Measurements from ENCODE around the gene CCDC192.
"Not testable (repeated sequence)": the region's sequence is repeated elsewhere in the genome, so short reads cannot be mapped to it uniquely, and the experiment has no call there.

Gene CCDC192

GRCh38 chr5:127702926-127703561, at the start of gene CCDC192:
CCDC192 (plus strand) TSS chr5:127703391; CDS start chr5:127703446, 55 bp downstream.
- peak; percentile 46 for DNase-seq

GRCh38 chr5:127656825-127657224, 46.4 kb upstream of the CCDC192 start:
- DNase-seq = no peak

- DNase-seq = no peak
Measured at GRCh38 chr5:127660047-127660733, 43.0 kb upstream of the CCDC192 start.

GRCh38 chr5:127664093-127664492, 39.1 kb upstream of the CCDC192 start:
- no peak for DNase-seq

- DNase-seq = no peak
Measured at GRCh38 chr5:127665641-127666040, 37.5 kb upstream of the CCDC192 start.

- no peak for DNase-seq
Measured at GRCh38 chr5:127666043-127666716, 37.0 kb upstream of the CCDC192 start.

- no peak for DNase-seq
Measured at GRCh38 chr5:127667926-127668325, 35.3 kb upstream of the CCDC192 start.

- DNase-seq = no peak
Measured at GRCh38 chr5:127671218-127671617, 32.0 kb upstream of the CCDC192 start.

- DNase-seq = no peak
Measured at GRCh38 chr5:127673117-127673800, 29.9 kb upstream of the CCDC192 start.

- DNase-seq = not testable (repeated sequence)
Measured at GRCh38 chr5:127676951-127677350, 26.2 kb upstream of the CCDC192 start.

- not testable (repeated sequence) for DNase-seq
Measured at GRCh38 chr5:127679691-127680330, 23.4 kb upstream of the CCDC192 start.

- no peak for DNase-seq
Measured at GRCh38 chr5:127680595-127680994, 22.6 kb upstream of the CCDC192 start.

- DNase-seq = peak; percentile 53
Measured at GRCh38 chr5:127683008-127683407, 20.2 kb upstream of the CCDC192 start.

GRCh38 chr5:127684726-127685467, 18.3 kb upstream of the CCDC192 start:
- no peak for DNase-seq

- DNase-seq = no peak
Measured at GRCh38 chr5:127685662-127686061, 17.5 kb upstream of the CCDC192 start.

- no peak for DNase-seq
Measured at GRCh38 chr5:127686424-127686823, 16.8 kb upstream of the CCDC192 start.

- DNase-seq = no peak
Measured at GRCh38 chr5:127694518-127695171, 8.5 kb upstream of the CCDC192 start.

GRCh38 chr5:127695346-127695745, 7.8 kb upstream of the CCDC192 start:
- no peak for DNase-seq

- DNase-seq = no peak
Measured at GRCh38 chr5:127696683-127697082, 6.5 kb upstream of the CCDC192 start.

GRCh38 chr5:127697894-127698600, 5.1 kb upstream of the CCDC192 start:
- no peak for DNase-seq

- DNase-seq = no peak
Measured at GRCh38 chr5:127699416-127699815, 3.8 kb upstream of the CCDC192 start.

All from eye (tissue), 1 donor.